ENCODE data around the gene CDK11B.
"Not testable (repeated sequence)": the region's sequence is repeated elsewhere in the genome, so short reads cannot be mapped to it uniquely, and the experiment has no call there.

DNA sequence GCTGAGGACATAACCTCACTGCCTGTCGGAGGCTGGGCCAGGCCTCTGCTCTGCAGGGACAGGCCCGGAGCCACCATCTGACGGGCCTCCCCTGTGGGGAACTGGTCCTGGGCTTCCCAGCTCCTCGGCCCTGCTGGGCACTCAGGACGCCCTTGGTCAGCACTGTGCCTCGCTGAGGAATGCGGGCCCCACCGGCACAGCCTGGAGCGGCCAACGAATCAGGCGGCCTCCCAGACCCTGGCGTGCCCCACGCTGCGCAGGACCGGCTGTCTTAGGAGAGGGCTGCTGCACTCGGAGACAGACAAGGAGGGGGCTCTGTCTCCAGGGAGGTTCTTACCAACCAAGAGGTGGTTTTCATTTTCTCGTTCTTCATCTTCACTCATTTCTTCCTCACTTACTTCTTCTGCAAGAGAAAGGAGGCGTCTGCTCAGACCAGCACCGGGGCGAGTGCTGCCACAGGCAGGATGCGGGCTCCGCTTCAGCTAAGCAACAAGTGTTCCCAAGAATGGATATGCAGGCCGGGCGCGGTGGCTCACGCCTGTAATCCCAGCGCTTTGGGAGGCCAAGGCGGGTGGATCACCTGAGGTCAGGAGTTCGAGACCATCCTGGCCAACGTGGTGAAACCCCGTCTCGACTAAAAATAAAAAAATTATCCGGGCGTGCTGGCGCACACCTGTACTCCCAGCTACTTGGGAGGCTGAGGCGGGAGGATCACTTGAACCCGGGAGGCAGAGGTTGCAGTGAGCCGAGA is 17.9 kb downstream of the CDK11B start:
- TF ChIP-seq, protein P1, sequence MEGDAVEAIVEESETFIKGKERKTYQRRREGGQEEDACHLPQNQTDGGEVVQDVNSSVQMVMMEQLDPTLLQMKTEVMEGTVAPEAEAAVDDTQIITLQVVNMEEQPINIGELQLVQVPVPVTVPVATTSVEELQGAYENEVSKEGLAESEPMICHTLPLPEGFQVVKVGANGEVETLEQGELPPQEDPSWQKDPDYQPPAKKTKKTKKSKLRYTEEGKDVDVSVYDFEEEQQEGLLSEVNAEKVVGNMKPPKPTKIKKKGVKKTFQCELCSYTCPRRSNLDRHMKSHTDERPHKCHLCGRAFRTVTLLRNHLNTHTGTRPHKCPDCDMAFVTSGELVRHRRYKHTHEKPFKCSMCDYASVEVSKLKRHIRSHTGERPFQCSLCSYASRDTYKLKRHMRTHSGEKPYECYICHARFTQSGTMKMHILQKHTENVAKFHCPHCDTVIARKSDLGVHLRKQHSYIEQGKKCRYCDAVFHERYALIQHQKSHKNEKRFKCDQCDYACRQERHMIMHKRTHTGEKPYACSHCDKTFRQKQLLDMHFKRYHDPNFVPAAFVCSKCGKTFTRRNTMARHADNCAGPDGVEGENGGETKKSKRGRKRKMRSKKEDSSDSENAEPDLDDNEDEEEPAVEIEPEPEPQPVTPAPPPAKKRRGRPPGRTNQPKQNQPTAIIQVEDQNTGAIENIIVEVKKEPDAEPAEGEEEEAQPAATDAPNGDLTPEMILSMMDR (optimal IDR thresholded peaks at IDR 0.05 in 1 of 3, IDR thresholded peaks at IDR 0.05 in 1 of 3, conservative IDR thresholded peaks at IDR 0.05 in 1 of 3; ENCODE audit: extremely low read depth in 1 of 3, insufficient read depth in 2 of 3, low read length in 3 of 3) = not testable (repeated sequence)
- not testable (repeated sequence) for TF ChIP-seq EZH2 (IDR thresholded peaks at IDR 0.05; ENCODE audit: low read length)
